ENCODE data around the gene DNAJC15.

The DNAJC15 gene

GRCh38 chr13:43157796-43158195 is 134.4 kb downstream of the DNAJC15 start:
- TF ChIP-seq, protein P1, sequence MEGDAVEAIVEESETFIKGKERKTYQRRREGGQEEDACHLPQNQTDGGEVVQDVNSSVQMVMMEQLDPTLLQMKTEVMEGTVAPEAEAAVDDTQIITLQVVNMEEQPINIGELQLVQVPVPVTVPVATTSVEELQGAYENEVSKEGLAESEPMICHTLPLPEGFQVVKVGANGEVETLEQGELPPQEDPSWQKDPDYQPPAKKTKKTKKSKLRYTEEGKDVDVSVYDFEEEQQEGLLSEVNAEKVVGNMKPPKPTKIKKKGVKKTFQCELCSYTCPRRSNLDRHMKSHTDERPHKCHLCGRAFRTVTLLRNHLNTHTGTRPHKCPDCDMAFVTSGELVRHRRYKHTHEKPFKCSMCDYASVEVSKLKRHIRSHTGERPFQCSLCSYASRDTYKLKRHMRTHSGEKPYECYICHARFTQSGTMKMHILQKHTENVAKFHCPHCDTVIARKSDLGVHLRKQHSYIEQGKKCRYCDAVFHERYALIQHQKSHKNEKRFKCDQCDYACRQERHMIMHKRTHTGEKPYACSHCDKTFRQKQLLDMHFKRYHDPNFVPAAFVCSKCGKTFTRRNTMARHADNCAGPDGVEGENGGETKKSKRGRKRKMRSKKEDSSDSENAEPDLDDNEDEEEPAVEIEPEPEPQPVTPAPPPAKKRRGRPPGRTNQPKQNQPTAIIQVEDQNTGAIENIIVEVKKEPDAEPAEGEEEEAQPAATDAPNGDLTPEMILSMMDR (IDR thresholded peaks at IDR 0.05; ENCODE audit: insufficient read depth, low read depth, low read length, missing control alignments), result no peak
- no peak for DNase-seq (ENCODE audit: low read depth)
- H3K4me3 ChIP-seq (ENCODE audit: low read length), result no peak overlapping the region

DNA sequence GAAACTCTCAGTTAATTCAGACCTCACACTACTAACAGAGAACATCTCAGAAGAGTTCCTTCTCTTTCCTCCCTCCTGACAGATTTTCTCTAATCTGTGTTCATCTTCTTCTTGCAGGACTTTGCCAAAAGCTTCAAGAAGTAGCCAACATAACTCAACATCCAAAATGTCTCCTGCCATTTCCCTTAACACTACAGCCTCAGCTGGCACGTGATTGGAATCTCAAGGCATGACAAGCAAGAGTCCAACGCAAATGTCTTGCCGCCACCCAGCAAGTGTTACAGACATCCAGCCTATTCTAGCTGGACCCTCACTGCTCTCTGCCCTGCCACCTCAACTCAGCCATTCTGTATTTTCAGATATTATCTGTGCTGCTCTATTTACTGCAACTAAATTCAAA is 135.1 kb downstream of the DNAJC15 start:
- no peak for DNase-seq (ENCODE audit: low read depth)
- TF ChIP-seq, protein P1 (IDR thresholded peaks at IDR 0.05; ENCODE audit: insufficient read depth, low read depth, low read length, missing control alignments), result no peak
- H3K4me3 ChIP-seq (ENCODE audit: low read length), result no peak overlapping the region

DNA sequence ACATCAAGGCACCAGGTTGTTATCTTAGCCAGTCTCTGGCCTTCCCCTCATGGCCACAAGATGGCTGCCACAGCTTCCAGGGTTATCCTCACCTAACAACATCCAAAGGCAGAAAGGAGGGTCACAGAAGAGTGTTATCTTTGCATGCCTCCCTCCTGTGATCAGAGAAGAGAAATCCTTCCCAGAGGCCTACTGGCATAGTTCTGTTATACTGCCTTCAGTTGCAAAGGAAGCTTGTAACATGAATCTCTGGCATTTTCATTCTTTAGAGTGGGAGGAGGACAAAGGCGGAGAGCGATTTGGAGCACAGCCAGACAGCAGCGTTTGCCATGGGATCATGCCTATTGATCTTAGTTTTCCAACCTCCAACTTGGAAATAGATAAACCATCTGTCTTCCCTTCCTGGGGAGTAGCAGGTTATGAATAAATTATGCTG is 135.7 kb downstream of the DNAJC15 start:
- H3K4me3 ChIP-seq (ENCODE audit: low read length), result no peak overlapping the region
- TF ChIP-seq, protein P1 (IDR thresholded peaks at IDR 0.05; ENCODE audit: insufficient read depth, low read depth, low read length, missing control alignments), result peak; percentile 15
- DNase-seq (ENCODE audit: low read depth), result no peak
